Prostate gland (tissue), 2 donors: ENCODE results near the gene MYO15B.

Experiments
- POLR2A ChIP-seq: fragments of 450-650 bp; IDR thresholded peaks from one replicate; pipeline ENCODE4 v1.6.1; 2016; ENCODE audit warnings: antibody characterized with exemption, mild to moderate bottlenecking
- POLR2AphosphoS5 ChIP-seq: sonication (generic); formaldehyde crosslinking; IDR thresholded peaks from one replicate; pipeline ENCODE4 v1.6.1; 2017; ENCODE audit warnings: antibody characterized with exemption
- TF ChIP-seq, protein P1 (sequence below), 4 experiments: fragments of 200-600 bp in 2 of 4; fragments of 450-650 bp in 2 of 4; sonication (generic) in 2 of 4; IDR thresholded peaks; 1 replicate in 3 of 4; 2 replicates in 1 of 4; pipeline ENCODE4 v1.5.1; 2016 to 2019; ENCODE audit warnings: antibody characterized with exemption in 4 of 4, mild to moderate bottlenecking in 2 of 4, moderate library complexity in 2 of 4

DNA sequence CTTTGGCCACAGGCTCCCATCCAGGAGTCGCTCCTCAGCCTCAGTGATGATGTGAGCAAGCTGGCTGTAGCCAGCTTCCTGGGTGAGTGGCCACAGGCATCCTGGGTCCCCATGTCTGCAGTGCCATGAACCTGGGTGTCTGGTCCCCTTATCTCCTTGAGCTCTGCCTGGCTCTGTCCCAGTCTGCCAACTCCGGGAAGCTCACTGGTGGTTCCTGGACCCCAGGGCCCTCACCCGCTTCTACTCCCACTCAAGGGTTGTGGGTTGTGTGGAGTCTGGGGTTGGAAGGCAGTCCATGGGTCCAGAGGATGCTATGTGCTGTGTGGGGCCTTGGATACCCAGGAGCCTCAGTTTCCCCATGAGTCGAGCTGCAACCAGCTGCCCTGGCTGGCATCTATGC, 33.9 kb downstream of the MYO15B start:
- TF ChIP-seq, protein P1, sequence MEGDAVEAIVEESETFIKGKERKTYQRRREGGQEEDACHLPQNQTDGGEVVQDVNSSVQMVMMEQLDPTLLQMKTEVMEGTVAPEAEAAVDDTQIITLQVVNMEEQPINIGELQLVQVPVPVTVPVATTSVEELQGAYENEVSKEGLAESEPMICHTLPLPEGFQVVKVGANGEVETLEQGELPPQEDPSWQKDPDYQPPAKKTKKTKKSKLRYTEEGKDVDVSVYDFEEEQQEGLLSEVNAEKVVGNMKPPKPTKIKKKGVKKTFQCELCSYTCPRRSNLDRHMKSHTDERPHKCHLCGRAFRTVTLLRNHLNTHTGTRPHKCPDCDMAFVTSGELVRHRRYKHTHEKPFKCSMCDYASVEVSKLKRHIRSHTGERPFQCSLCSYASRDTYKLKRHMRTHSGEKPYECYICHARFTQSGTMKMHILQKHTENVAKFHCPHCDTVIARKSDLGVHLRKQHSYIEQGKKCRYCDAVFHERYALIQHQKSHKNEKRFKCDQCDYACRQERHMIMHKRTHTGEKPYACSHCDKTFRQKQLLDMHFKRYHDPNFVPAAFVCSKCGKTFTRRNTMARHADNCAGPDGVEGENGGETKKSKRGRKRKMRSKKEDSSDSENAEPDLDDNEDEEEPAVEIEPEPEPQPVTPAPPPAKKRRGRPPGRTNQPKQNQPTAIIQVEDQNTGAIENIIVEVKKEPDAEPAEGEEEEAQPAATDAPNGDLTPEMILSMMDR (IDR thresholded peaks at IDR 0.05): no peak
- TF ChIP-seq POLR2AphosphoS5: no peak
- TF ChIP-seq POLR2A: no peak
